Heart left ventricle (tissue), 16 donors: Measurements from ENCODE around the gene FBN1. TPM values are rescaled to one million over a fixed set of nuclear protein-coding genes. Genes with fewer than 3 reads are reported as not detected.
A peak's percentile ranks its signal among the peaks of the same experiment; 100 is the strongest.

Source experiments
- ATAC-seq, 4 donors: fragments of 200-7000 bp; cut with Tn5 transposase; one replicate each; pipeline ENCODE4 v1.9.1; 2020 to 2022; ENCODE audit warnings: moderate library complexity in 4 of 4, mild to moderate bottlenecking in 3 of 4, moderate number of reproducible peaks in 1 of 4
- DNase-seq, 5 donors: peaks; one replicate each; pipeline ENCODE4 v3.0.0-alpha.2; 2020
- H3K27ac ChIP-seq, 12 donors: fragments of 200-600 bp; sonication (generic) in 4 of 12; one replicate each; pipeline versions ENCODE4 v1.5.0 to v1.8.0; 2016 to 2022; ENCODE audit warnings: mild to moderate bottlenecking in 2 of 12
- H3K27me3 ChIP-seq, 9 donors: fragments of 200-600 bp; sonication (generic) in 2 of 9; one replicate each; pipeline versions ENCODE4 v1.5.1 to v1.8.0; 2016 to 2022; ENCODE audit warnings: mild to moderate bottlenecking in 3 of 9
- H3K36me3 ChIP-seq, 9 donors: fragments of 200-600 bp; sonication (generic) in 2 of 9; one replicate each; pipeline versions ENCODE4 v1.5.0 to v1.8.0; 2018 to 2022; ENCODE audit warnings: mild to moderate bottlenecking in 2 of 9
- H3K4me1 ChIP-seq, 12 donors: fragments of 200-600 bp; sonication (generic) in 4 of 12; one replicate each; pipeline versions ENCODE4 v1.5.0 to v1.8.0; 2016 to 2022; ENCODE audit warnings: mild to moderate bottlenecking in 3 of 12
- H3K4me3 ChIP-seq, 12 donors: fragments of 200-600 bp; sonication (generic) in 4 of 12; one replicate each; pipeline versions ENCODE4 v1.5.0 to v1.8.0; 2017 to 2022; ENCODE audit warnings: mild to moderate bottlenecking in 9 of 12, moderate library complexity in 4 of 12
- H3K9me3 ChIP-seq, 12 donors: fragments of 200-600 bp; sonication (generic) in 4 of 12; one replicate each; pipeline versions ENCODE4 v1.5.0 to v1.8.0; 2016 to 2022; ENCODE audit warnings: mild to moderate bottlenecking in 1 of 12
- POLR2A ChIP-seq, 2 donors: fragments of 450-650 bp; IDR thresholded peaks; one replicate each; pipeline ENCODE4 v1.6.1; 2017; ENCODE audit warnings: antibody characterized with exemption in 2 of 2, mild to moderate bottlenecking in 2 of 2, moderate library complexity in 2 of 2
- WGBS, 4 donors: extraction: QIAGEN DNeasy Blood & Tissue Kit in 2 of 4; methylation state at CpG; one replicate each; pipeline versions ENCODE4 v1.1.5 to v1.1.7; 2013 to 2018; 5-methylcytosine and 5-hydroxymethylcytosine counted together
- intact Hi-C, 10 donors: fragments of 100-400 bp; cut with DNase I; formaldehyde crosslinking; loops; one replicate each; pipeline versions ENCODE4 v1.11.1 to v1.14.2; 2022
- polyA plus RNA-seq, 2 donors: library from polyadenylated mRNA; stranded (reverse); fragments of 200-250 nt; gene quantifications; one replicate each; pipeline ENCODE4 v1.2.3, GENCODE V29; 2013
- total RNA-seq, 9 donors: library from RNA; depleted of rRNA in 2 of 9; stranded (reverse); fragments of >200 nt in 2 of 9; fragmentation: NEBNext Ultra II Directional in 3 of 9; extraction: Animal tissue kit (Norgen Biotek cat#: 25700) in 3 of 9; gene quantifications; one replicate each; pipeline versions ENCODE4 v1.1.0 to v1.2.4, GENCODE V29; 2016 to 2023
- TF ChIP-seq, protein P1 (sequence below), 12 donors: fragments of 200-600 bp; sonication (generic) in 4 of 12; IDR thresholded peaks; one replicate each; pipeline versions ENCODE4 v1.5.0 to v1.8.0; 2018 to 2022; ENCODE audit warnings: antibody characterized with exemption in 12 of 12, mild to moderate bottlenecking in 5 of 12
- donor health status: ischemic (EF 13 %, LVEDD 7.1; RV severe dilation, severe dysfunction).
- donor health status: healthy with polysubstance abuse.
- donor health status: DM: no; HTN: yes; CAD: no.
- donor health status: DM: no; HTN: no; CAD: no.
- donor health status: ischemic (EF 25% LVEDD 6.9; RV normal size, moderate dysfunction).
- donor health status: ischemic (EF 25% LVEDD 5.7; RV mildly dilated, moderate dysfunction).
- donor health status: healthy.
- donor health status: DM: yes; HTN: yes; CAD: no.
- donor health status: ischemic (EF 35%, LVEDD 5.7; RV mildly dilated, moderate dysfunction).
- donor health status: nonischemic (EF 11% LVEDD 7.7; RV severe dilation, severe dysfunction).
- donor health status: DM: yes; HTN: yes; CAD: no.
- donor health status: PGD.
- donor health status: ischemic (EF 29% LVEDD 5.4; RV normal size, mild dysfunction).
- donor health status: nonischemic (EF 23%, LVEDD 6.1; RV moderate dilation, normal function).

The FBN1 gene
- total and polyA plus RNA-seq, 11 donors = 5.7 to 115 (median 31.4) TPM

- ATAC-seq (no peak), DNase-seq (no peak)
- no peak for TF ChIP-seq POLR2A (IDR thresholded peaks at IDR 0.05)
- TF ChIP-seq, protein P1, sequence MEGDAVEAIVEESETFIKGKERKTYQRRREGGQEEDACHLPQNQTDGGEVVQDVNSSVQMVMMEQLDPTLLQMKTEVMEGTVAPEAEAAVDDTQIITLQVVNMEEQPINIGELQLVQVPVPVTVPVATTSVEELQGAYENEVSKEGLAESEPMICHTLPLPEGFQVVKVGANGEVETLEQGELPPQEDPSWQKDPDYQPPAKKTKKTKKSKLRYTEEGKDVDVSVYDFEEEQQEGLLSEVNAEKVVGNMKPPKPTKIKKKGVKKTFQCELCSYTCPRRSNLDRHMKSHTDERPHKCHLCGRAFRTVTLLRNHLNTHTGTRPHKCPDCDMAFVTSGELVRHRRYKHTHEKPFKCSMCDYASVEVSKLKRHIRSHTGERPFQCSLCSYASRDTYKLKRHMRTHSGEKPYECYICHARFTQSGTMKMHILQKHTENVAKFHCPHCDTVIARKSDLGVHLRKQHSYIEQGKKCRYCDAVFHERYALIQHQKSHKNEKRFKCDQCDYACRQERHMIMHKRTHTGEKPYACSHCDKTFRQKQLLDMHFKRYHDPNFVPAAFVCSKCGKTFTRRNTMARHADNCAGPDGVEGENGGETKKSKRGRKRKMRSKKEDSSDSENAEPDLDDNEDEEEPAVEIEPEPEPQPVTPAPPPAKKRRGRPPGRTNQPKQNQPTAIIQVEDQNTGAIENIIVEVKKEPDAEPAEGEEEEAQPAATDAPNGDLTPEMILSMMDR (IDR thresholded peaks at IDR 0.05) = no peak
- H3K27ac ChIP-seq = no peak overlapping the region
- H3K4me1 ChIP-seq = no peaks in the 10 kb centered on the region
- intact Hi-C loops = no loop called here
- WGBS, 4 donors = 91 to 100% (median 95%) methylated on average over 4 of the region's 4 CpGs
- no peaks in the 10 kb centered on the region for H3K36me3 ChIP-seq
- no peaks in the 10 kb centered on the region for H3K27me3 ChIP-seq
- H3K9me3 ChIP-seq = peaks cover 0 to 14% (median 0%) of the 10 kb centered on the region in 12 donors
- no peak overlapping the region for H3K4me3 ChIP-seq
Observed at GRCh38 chr15:48683991-48684765, 38.7 kb upstream of the FBN1 start.

DNA sequence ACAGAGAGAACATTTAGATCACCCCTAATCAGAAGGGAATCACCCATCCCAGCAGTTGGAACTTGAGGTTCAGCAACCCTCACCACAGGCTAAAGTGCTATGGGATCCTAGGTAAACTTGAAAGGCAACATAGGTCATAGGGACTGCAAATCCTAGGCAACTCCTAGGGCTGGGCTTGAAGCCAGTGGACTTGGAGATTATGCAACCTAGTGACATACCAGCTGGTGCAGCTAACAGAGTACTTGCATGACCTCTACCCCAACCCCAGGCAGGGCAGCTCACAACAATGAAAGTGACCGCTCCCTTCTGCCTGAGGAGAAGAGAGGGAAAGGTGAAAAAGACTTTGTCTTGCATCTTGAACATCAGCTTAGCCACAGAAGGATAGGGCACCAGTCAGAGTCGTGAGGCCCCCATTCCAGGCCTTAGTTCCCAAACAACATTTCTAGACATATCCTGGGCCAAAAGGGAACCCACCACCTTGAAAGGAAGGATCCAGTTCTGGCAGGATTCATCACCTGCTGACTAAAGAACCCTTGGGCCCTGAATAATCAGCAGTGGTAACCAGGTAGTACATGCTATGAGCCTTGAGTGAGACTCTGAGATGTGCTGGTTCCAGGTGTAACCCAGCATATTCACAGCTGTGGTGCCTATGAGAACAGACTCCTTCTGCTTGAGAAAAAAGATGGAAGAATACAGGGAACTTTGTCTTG lies 37.6 kb upstream of the FBN1 start:
- H3K4me1 ChIP-seq = no peaks in the 10 kb centered on the region
- no peak overlapping the region for H3K27ac ChIP-seq
- ATAC-seq = peak; percentile 56 to 88 (median 76)
- peak in 3 of 5 donors; percentile 22 to 81 (median 54) for DNase-seq
- 86 to 97% (median 93%) methylated on average over 2 of the region's 2 CpGs for whole genome bisulfite sequencing, 4 donors
- H3K36me3 ChIP-seq = no peaks in the 10 kb centered on the region
- TF ChIP-seq, protein P1 (IDR thresholded peaks at IDR 0.05) = no peak
- TF ChIP-seq POLR2A (IDR thresholded peaks at IDR 0.05) = no peak
- no peak overlapping the region for H3K4me3 ChIP-seq
- H3K27me3 ChIP-seq = no peaks in the 10 kb centered on the region
- peaks cover 0 to 7% (median 0%) of the 10 kb centered on the region in 12 donors for H3K9me3 ChIP-seq
- intact Hi-C loops = no loop called here

- WGBS, 4 donors = 49 to 53% (median 52%) methylated on average over 3 of the region's 3 CpGs
- Histone ChIP-seq H3K4me3 (no peak overlapping the region), H3K27ac (no peak overlapping the region), H3K9me3 (peaks cover 0 to 4% (median 0%) of the 10 kb centered on the region in 12 donors), H3K4me1 (no peaks in the 10 kb centered on the region), H3K36me3 (no peaks in the 10 kb centered on the region), H3K27me3 (no peaks in the 10 kb centered on the region)
- ATAC-seq (no peak), DNase-seq (no peak)
- intact Hi-C loops = no loop called here
- no peak for TF ChIP-seq POLR2A (IDR thresholded peaks at IDR 0.05)
- TF ChIP-seq, protein P1 (IDR thresholded peaks at IDR 0.05) = no peak
Observed at GRCh38 chr15:48681353-48681752, 35.8 kb upstream of the FBN1 start.

DNA sequence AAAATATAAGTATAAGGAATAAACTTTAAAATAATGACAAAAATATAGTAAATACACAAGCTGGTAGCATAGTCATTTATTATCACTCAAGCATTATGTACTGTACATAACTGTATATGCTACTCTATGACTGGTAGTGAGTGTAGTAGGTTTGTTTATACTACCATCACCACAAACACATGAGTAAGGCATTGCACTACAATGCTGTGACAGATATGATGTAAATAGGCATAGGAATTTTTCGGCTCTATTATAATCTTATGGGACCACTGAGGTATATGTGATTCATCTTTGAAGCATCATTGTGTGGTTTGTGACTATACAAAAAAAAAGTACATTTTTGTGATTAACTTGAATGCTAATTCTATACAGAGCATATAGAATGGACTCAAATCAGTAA lies 35.3 kb upstream of the FBN1 start:
- TF ChIP-seq POLR2A (IDR thresholded peaks at IDR 0.05) = no peak
- TF ChIP-seq, protein P1 (IDR thresholded peaks at IDR 0.05) = no peak
- DNase-seq (no peak), ATAC-seq (no peak)
- Histone ChIP-seq H3K9me3 (no peaks in the 10 kb centered on the region), H3K4me1 (no peaks in the 10 kb centered on the region), H3K4me3 (no peak overlapping the region), H3K36me3 (no peaks in the 10 kb centered on the region), H3K27me3 (no peaks in the 10 kb centered on the region), H3K27ac (no peak overlapping the region)
- intact Hi-C loops = no loop called here
- WGBS, 4 donors = 83 to 94% (median 90%) methylated on average over 1 of the region's 1 CpG
